Smooth muscle cell (in vitro differentiated cells): ENCODE measurements around the gene SIPA1. TPM values are rescaled to one million over a fixed set of nuclear protein-coding genes. Genes with fewer than 3 reads are reported as not detected.

Source experiments
- DNase-seq: peaks from one replicate; lab custom pipeline; 2025; ENCODE audit not compliant: unreplicated experiment; lab: John Stamatoyannopoulos, UW
- H2AFZ ChIP-seq: fragments of 200-600 bp; sonication (generic); 2 replicates; pipeline ENCODE4 v1.6.0; 2016; ENCODE audit warnings: antibody characterized with exemption, low read depth, mild to moderate bottlenecking
- H3F3A ChIP-seq: fragments of 200-600 bp; sonication (generic); 2 replicates; pipeline ENCODE4 v1.6.0; 2017; ENCODE audit warnings: antibody characterized with exemption, low read depth
- H3K27ac ChIP-seq: fragments of 200-600 bp; sonication (generic); 2 replicates; pipeline ENCODE4 v1.5.1; 2016; ENCODE audit warnings: low read depth, mild to moderate bottlenecking
- H3K27me3 ChIP-seq: fragments of 200-600 bp; sonication (generic); 2 replicates; pipeline ENCODE4 v1.6.1; 2016; ENCODE audit warnings: low read depth, mild to moderate bottlenecking
- H3K36me3 ChIP-seq: fragments of 200-600 bp; sonication (generic); 2 replicates; pipeline ENCODE4 v1.5.1; 2016; ENCODE audit warnings: low read depth
- H3K4me1 ChIP-seq: fragments of 200-600 bp; sonication (generic); 2 replicates; pipeline ENCODE4 v1.5.1; 2016; ENCODE audit warnings: low read depth
- H3K4me2 ChIP-seq: fragments of 200-600 bp; sonication (generic); 2 replicates; pipeline ENCODE4 v1.6.0; 2016; ENCODE audit warnings: mild to moderate bottlenecking
- H3K4me3 ChIP-seq: fragments of 200-600 bp; sonication (generic); 2 replicates; pipeline ENCODE4 v1.5.1; 2016; ENCODE audit warnings: mild to moderate bottlenecking
- H3K79me2 ChIP-seq: fragments of 200-600 bp; sonication (generic); 2 replicates; pipeline ENCODE4 v1.6.0; 2016; ENCODE audit warnings: low read depth, mild to moderate bottlenecking
- H3K9ac ChIP-seq: fragments of 200-600 bp; sonication (generic); 2 replicates; pipeline ENCODE4 v1.6.0; 2016; ENCODE audit warnings: low read depth
- H3K9me3 ChIP-seq: fragments of 200-600 bp; sonication (generic); replicated peaks from 2 replicates; pipeline ENCODE4 v1.5.1; 2016; ENCODE audit warnings: low read depth
- H4K20me1 ChIP-seq: fragments of 200-600 bp; sonication (generic); 2 replicates; pipeline ENCODE4 v1.6.0; 2016; ENCODE audit warnings: low read depth
- CTCF ChIP-seq: fragments of 200-600 bp; sonication (generic); IDR thresholded peaks from 2 replicates; pipeline ENCODE4 v1.5.1; 2017; ENCODE audit warnings: borderline replicate concordance, mild to moderate bottlenecking, antibody characterized with exemption; ENCODE audit not compliant: insufficient read depth, poor library complexity, severe bottlenecking
- WGBS: methylation state at CpG from one replicate; pipeline ENCODE4 v1.1.7; 2016; ENCODE audit warnings: low lambda C conversion rate; 5-methylcytosine and 5-hydroxymethylcytosine counted together
- polyA plus RNA-seq: library from polyadenylated mRNA; unstranded; fragments of >200 nt; fragmentation: Nextera tagmentation; extraction: Ambion mirVana; gene quantifications from 2 replicates; pipeline ENCODE4 v1.2.1, GENCODE V29; 2016
- total RNA-seq: library from RNA; depleted of rRNA; stranded (reverse); fragments of >200 nt; gene quantifications from 2 replicates; pipeline ENCODE4 v1.2.3, GENCODE V29; 2014

Gene SIPA1
- total and polyA plus RNA-seq, 2 experiments from 2014 or later, result 9.8 to 67.6 TPM

- Histone ChIP-seq H4K20me1 (peaks cover 62% of the 10 kb centered on the region), H3K36me3 (peaks cover 3% of the 10 kb centered on the region), H2AFZ (no peak overlapping the region), H3K9me3 (no peaks in the 10 kb centered on the region), H3K4me2 (peak overlapping the region; percentile 79), H3F3A (peaks cover 5% of the 10 kb centered on the region), H3K27me3 (no peaks in the 10 kb centered on the region), H3K4me1 (peaks cover 19% of the 10 kb centered on the region), H3K79me2 (peaks cover 19% of the 10 kb centered on the region), H3K9ac (no peak overlapping the region), H3K4me3 (peak overlapping the region; percentile 27), H3K27ac (no peak overlapping the region)
- WGBS, result 74% methylated on average over 37 of the region's 37 CpGs
- no peak for DNase-seq
- no peak for TF ChIP-seq CTCF
Measured at GRCh38 chr11:65607614-65608426, 30.1 kb upstream of the SIPA1 start.

GRCh38 chr11:65609229-65609628 lies 28.7 kb upstream of the SIPA1 start:
- Histone ChIP-seq H3K4me3 (no peak overlapping the region), H3K9ac (no peak overlapping the region), H3K4me1 (peaks cover 29% of the 10 kb centered on the region), H3K4me2 (no peak overlapping the region), H2AFZ (no peak overlapping the region), H3K27ac (no peak overlapping the region), H3K9me3 (no peaks in the 10 kb centered on the region), H3K27me3 (no peaks in the 10 kb centered on the region), H3K36me3 (peaks cover 3% of the 10 kb centered on the region), H4K20me1 (peaks cover 67% of the 10 kb centered on the region), H3K79me2 (peaks cover 31% of the 10 kb centered on the region), H3F3A (peaks cover 5% of the 10 kb centered on the region)
- no peak for DNase-seq
- TF ChIP-seq CTCF, result no peak
- 97% methylated on average over 3 of the region's 3 CpGs for WGBS

GRCh38 chr11:65609665-65610064 lies 28.2 kb upstream of the SIPA1 start:
- H3K27me3 ChIP-seq, result no peaks in the 10 kb centered on the region
- no peak for DNase-seq
- H3K9ac ChIP-seq, result no peak overlapping the region
- H3K4me1 ChIP-seq, result peaks cover 29% of the 10 kb centered on the region
- TF ChIP-seq CTCF, result no peak
- peaks cover 3% of the 10 kb centered on the region for H3K36me3 ChIP-seq
- no peaks in the 10 kb centered on the region for H3K9me3 ChIP-seq
- H3K79me2 ChIP-seq, result peaks cover 31% of the 10 kb centered on the region
- H3F3A ChIP-seq, result peaks cover 5% of the 10 kb centered on the region
- H3K27ac ChIP-seq, result no peak overlapping the region
- H4K20me1 ChIP-seq, result peaks cover 67% of the 10 kb centered on the region
- H2AFZ ChIP-seq, result no peak overlapping the region
- WGBS, result 92% methylated on average over 5 of the region's 5 CpGs
- no peak overlapping the region for H3K4me2 ChIP-seq
- no peak overlapping the region for H3K4me3 ChIP-seq

GRCh38 chr11:65610404-65610803 lies 27.5 kb upstream of the SIPA1 start:
- no peak overlapping the region for H3K27ac ChIP-seq
- peaks cover 3% of the 10 kb centered on the region for H3K36me3 ChIP-seq
- H3K4me1 ChIP-seq, result peaks cover 29% of the 10 kb centered on the region
- no peak overlapping the region for H3K4me2 ChIP-seq
- H2AFZ ChIP-seq, result no peak overlapping the region
- H3F3A ChIP-seq, result peaks cover 5% of the 10 kb centered on the region
- no peaks in the 10 kb centered on the region for H3K27me3 ChIP-seq
- TF ChIP-seq CTCF, result no peak
- no peaks in the 10 kb centered on the region for H3K9me3 ChIP-seq
- H3K79me2 ChIP-seq, result peaks cover 31% of the 10 kb centered on the region
- DNase-seq, result no peak
- H4K20me1 ChIP-seq, result peaks cover 67% of the 10 kb centered on the region
- no peak overlapping the region for H3K9ac ChIP-seq
- no peak overlapping the region for H3K4me3 ChIP-seq
- 84% methylated on average over 6 of the region's 6 CpGs for WGBS
